DMS114 treated with DMSO at 0.1 percent for 48 hours (cell line): ENCODE data around the gene ERC1.

ENCODE experiments used
- DNase-seq: peaks from one replicate; lab custom pipeline; 2025; ENCODE audit not compliant: unreplicated experiment; lab: John Stamatoyannopoulos, UW

Gene ERC1

GRCh38 chr12:1502379-1502720 lies 511.3 kb downstream of the ERC1 start:
- DNase-seq = no peak

- DNase-seq = no peak
These were observed 511.8 kb downstream of the ERC1 start for GRCh38 chr12:1502831-1503230.

DNA sequence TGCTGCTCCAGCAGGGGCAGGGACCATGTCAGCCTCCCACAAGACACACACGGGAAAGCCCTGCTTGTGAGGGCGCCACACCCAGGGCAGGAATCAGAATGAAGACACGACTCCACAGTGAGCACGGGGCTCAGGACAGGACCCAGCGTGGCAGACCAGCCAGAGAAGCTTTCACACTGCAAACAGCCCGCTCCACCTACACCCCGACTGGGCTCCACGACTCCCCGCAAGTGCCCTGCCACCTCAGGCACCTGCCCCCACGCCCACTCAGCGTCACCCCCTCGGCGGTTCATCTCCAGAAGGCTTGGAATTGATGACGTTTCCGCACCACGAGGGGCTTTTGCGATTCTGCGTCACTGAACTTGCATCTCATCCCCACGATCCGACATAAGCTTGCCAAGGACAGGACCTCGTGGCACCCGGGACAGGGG lies 512.3 kb downstream of the ERC1 start:
- DNase-seq = no peak

- no peak for DNase-seq
These were observed 513.4 kb downstream of the ERC1 start for GRCh38 chr12:1504304-1504894.

GRCh38 chr12:1504895-1505311 lies 513.9 kb downstream of the ERC1 start:
- no peak for DNase-seq

GRCh38 chr12:1505576-1505975 lies 514.6 kb downstream of the ERC1 start:
- no peak for DNase-seq

DNA sequence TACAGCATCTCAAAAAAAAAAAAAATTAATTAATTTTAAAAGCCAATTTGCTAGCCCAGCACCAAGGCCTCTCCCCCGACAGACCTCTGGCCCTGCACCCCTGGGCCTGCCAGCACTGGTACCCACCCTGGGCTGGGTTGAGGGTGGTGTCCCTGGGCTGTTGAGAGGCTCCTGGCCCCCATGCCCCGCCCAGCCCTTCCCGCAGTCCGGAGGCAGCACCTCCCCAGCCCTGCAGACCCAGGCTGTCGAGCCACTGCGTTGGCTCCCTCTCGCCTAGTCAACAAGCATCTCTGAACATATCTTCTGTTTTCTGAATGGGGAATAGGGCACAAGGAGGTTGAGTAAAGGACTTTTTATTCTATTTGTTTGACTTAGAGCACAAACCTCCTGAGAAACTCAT lies 516.3 kb downstream of the ERC1 start:
- no peak for DNase-seq

GRCh38 chr12:1509413-1510052 lies 518.5 kb downstream of the ERC1 start:
- DNase-seq = no peak

- DNase-seq = no peak
These were observed 519.2 kb downstream of the ERC1 start for GRCh38 chr12:1510056-1510812.

- DNase-seq = no peak
These were observed 524.0 kb downstream of the ERC1 start for GRCh38 chr12:1515010-1515409.

GRCh38 chr12:1515428-1515827 lies 524.4 kb downstream of the ERC1 start:
- DNase-seq = no peak

DNA sequence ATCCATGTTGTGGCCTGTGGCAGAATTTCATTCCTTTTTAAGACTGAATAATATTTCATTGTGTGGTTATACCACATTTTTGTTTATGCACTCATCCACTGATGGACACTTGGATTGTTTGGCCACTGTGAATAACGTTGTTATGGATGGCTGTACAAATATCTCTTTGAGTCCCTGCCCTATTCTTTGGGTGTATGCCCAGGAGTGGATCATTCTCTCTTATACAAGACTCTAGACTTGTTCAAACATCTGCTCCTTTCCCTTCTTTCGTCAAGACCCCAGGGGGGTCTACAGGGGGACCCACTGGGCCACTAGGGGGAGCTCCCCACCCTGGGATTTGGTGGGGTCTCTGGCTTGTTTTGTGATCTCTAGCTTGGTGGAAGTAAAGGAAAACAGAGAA lies 526.0 kb downstream of the ERC1 start:
- no peak for DNase-seq

DNA sequence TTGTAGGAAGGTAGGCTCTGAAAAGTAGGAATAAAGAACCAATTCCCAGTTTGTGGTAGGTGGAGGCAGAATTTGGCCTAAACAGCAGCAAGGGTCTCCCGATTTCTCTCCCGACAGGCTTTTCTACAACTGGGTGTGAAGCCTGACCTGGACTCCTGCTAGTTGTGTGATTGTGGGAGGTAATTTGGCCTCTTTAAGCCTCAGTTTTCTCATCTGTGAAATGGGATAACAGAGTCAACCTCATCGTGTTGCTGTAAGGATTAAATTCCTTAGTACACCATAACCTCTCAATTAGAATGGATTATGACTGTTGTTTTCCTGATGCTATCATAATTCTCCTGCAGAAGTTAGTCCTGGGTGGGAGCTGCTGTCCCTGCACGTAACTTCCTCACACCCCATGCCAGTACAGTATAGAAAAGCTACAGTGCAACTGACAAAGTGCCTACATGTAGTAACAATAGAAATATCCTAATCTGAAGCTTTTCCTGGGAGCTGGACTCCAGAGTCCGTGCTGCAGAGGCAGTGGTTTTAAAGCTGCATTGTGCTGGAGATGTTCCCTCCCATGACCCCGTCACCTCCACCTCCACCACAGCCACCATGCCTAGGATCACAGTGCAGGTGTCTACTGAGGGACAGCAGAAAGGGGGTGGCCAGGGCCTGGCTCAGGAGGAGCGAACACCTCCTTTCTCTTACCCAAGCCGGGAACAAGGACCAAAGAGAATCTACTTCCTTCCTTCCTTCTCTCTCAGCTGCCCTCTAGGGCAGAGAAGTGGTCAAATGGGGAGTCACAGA lies 526.9 kb downstream of the ERC1 start:
- DNase-seq = no peak

- no peak for DNase-seq
These were observed 527.8 kb downstream of the ERC1 start for GRCh38 chr12:1518591-1519516.

GRCh38 chr12:1519642-1520041 lies 528.6 kb downstream of the ERC1 start:
- DNase-seq = no peak

- no peak for DNase-seq
These were observed 532.0 kb downstream of the ERC1 start for GRCh38 chr12:1523046-1523445.

DNA sequence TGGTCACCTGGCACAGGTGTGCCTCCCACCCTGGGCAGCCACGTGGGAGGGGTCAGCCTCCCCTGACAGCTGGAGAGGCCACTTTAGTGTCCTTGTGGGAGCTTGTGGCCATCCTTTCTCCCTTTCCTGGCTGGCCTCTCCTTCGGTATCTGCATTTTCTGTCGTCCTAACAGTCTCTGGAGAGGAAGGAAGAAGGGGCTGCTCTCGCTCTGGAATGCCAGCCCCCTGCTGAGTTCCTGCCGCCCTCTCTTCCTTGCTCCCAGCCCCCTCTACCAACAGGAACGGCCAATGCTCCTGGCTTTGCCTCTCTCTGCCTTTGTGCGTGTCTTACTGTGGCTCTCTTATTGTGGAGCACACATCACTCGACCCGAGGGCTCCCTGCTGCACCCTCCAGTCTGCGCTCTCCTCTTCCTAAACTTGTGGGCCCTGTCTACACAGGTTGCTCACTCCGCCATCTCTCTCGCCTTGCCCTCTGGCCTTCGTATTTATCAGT lies 532.6 kb downstream of the ERC1 start:
- DNase-seq = no peak

- DNase-seq = no peak
These were observed 534.8 kb downstream of the ERC1 start for GRCh38 chr12:1525858-1526257.

GRCh38 chr12:1527789-1528188 lies 536.8 kb downstream of the ERC1 start:
- no peak for DNase-seq

DNA sequence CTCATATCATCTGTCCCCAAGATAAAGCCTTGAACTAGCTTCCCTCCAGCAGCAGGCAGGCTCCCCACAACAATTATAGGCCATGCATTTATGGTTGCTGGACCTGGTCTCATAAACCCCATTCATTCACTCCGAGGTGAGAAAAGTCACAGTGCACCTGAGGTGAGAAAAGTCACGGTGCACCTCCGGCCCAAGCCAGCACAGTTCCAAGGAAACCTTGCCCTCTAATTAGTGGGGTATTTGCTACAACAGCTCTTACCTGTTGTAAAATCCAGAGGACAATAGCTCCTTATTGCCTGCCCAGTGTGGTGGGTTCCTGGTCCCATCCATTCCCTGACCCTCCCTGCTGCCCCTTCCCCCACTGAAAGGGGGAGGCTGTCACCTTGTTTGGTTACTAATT lies 537.8 kb downstream of the ERC1 start:
- no peak for DNase-seq
